Measurements from ENCODE around the gene MSL3B.
A peak's percentile ranks its signal among the peaks of the same experiment; 100 is the strongest.

The MSL3B gene

GRCh38 chr2:233856184-233856583 is 12.0 kb downstream of the MSL3B start:
- H3K36me3 ChIP-seq, result peaks cover 11% of the 10 kb centered on the region
- peaks cover 10% of the 10 kb centered on the region for H3F3A ChIP-seq (ENCODE audit: low read depth)
- Mint-ChIP-seq H3K9me3 (no peaks in the 10 kb centered on the region), H3K27ac (no peak overlapping the region), H3K27me3 (ENCODE audit: insufficient read depth, low read depth) (peaks cover 4% of the 10 kb centered on the region), H3K4me3 (peak overlapping the region; percentile 14), H3K4me1 (peaks cover 29% of the 10 kb centered on the region), H3K36me3 (peaks cover 11% of the 10 kb centered on the region)
- H2AFZ ChIP-seq (replicated peaks), result no peak overlapping the region
- H3K9ac ChIP-seq, result no peak overlapping the region
- no peak overlapping the region for H3K27ac ChIP-seq
- TF ChIP-seq CTCF (IDR thresholded peaks at IDR 0.05), result no peak
- no peak for TF ChIP-seq EZH2phosphoT487 (IDR thresholded peaks at IDR 0.05)
- no peak for TF ChIP-seq EZH2 (IDR thresholded peaks at IDR 0.05)
- peaks cover 26% of the 10 kb centered on the region for H4K20me1 ChIP-seq (ENCODE audit: low read depth)
- no peak overlapping the region for H3K4me3 ChIP-seq
- DNase-seq (ENCODE audit: low spot score), result peak; percentile 10
- H3K9me3 ChIP-seq (ENCODE audit: low read depth), result no peaks in the 10 kb centered on the region
- no peaks in the 10 kb centered on the region for H3K27me3 ChIP-seq
- no peak overlapping the region for H3K4me2 ChIP-seq
- H3K79me2 ChIP-seq (ENCODE audit: low read depth), result peaks cover 32% of the 10 kb centered on the region
- H3K4me1 ChIP-seq, result peaks cover 27% of the 10 kb centered on the region

- peaks cover 33% of the 10 kb centered on the region for H3K4me1 ChIP-seq
- H3K9me3 ChIP-seq (ENCODE audit: low read depth), result no peaks in the 10 kb centered on the region
- no peak overlapping the region for H3K27ac Mint-ChIP-seq
- H3K4me3 ChIP-seq, result peak overlapping the region; percentile 91
- H3K4me3 Mint-ChIP-seq, result peak overlapping the region; percentile 99
- peaks cover 29% of the 10 kb centered on the region for H3K4me1 Mint-ChIP-seq
- peaks cover 15% of the 10 kb centered on the region for H3K36me3 Mint-ChIP-seq
- H4K20me1 ChIP-seq (ENCODE audit: low read depth), result peaks cover 35% of the 10 kb centered on the region
- peaks cover 14% of the 10 kb centered on the region for H3K36me3 ChIP-seq
- no peak for TF ChIP-seq CTCF (IDR thresholded peaks at IDR 0.05)
- TF ChIP-seq EZH2phosphoT487 (IDR thresholded peaks at IDR 0.05), result no peak
- no peak for TF ChIP-seq EZH2 (IDR thresholded peaks at IDR 0.05)
- H3K79me2 ChIP-seq (ENCODE audit: low read depth), result peaks cover 40% of the 10 kb centered on the region
- H3K27me3 ChIP-seq, result no peaks in the 10 kb centered on the region
- H3K27ac ChIP-seq, result no peak overlapping the region
- no peak overlapping the region for H2AFZ ChIP-seq (replicated peaks)
- no peak for DNase-seq (ENCODE audit: low spot score)
- peak overlapping the region; percentile 81 for H3K4me2 ChIP-seq
- H3K9me3 Mint-ChIP-seq, result no peaks in the 10 kb centered on the region
- peaks cover 10% of the 10 kb centered on the region for H3F3A ChIP-seq (ENCODE audit: low read depth)
- no peak overlapping the region for H3K9ac ChIP-seq
- peaks cover 4% of the 10 kb centered on the region for H3K27me3 Mint-ChIP-seq (ENCODE audit: insufficient read depth, low read depth)
Observed at GRCh38 chr2:233855345-233855744, 12.8 kb downstream of the MSL3B start.

- H3K9me3 ChIP-seq (ENCODE audit: low read depth), result no peaks in the 10 kb centered on the region
- peak within 1 kb of the TSS; percentile 91 for H3K4me3 ChIP-seq
- peaks cover 14% of the 10 kb centered on the region for H3K36me3 ChIP-seq
- Mint-ChIP-seq H3K9me3 (no peaks in the 10 kb centered on the region), H3K4me3 (peak within 1 kb of the TSS; percentile 99), H3K27ac (peak within 1 kb of the TSS; percentile 98), H3K27me3 (ENCODE audit: insufficient read depth, low read depth) (peaks cover 4% of the 10 kb centered on the region), H3K36me3 (peaks cover 15% of the 10 kb centered on the region), H3K4me1 (peaks cover 29% of the 10 kb centered on the region)
- H3K79me2 ChIP-seq (ENCODE audit: low read depth), result peaks cover 49% of the 10 kb centered on the region
- peaks cover 44% of the 10 kb centered on the region for H4K20me1 ChIP-seq (ENCODE audit: low read depth)
- H3K4me2 ChIP-seq, result peak within 1 kb of the TSS; percentile 98
- DNase-seq (ENCODE audit: low spot score), result peak; percentile 97
- H3F3A ChIP-seq (ENCODE audit: low read depth), result peaks cover 10% of the 10 kb centered on the region
- peak within 1 kb of the TSS; percentile 82 for H3K9ac ChIP-seq
- no peak for TF ChIP-seq CTCF (IDR thresholded peaks at IDR 0.05)
- TF ChIP-seq EZH2 (IDR thresholded peaks at IDR 0.05), result no peak
- no peak for TF ChIP-seq EZH2phosphoT487 (IDR thresholded peaks at IDR 0.05)
- no peak within 1 kb of the TSS for H3K27ac ChIP-seq
- H3K4me1 ChIP-seq, result peaks cover 33% of the 10 kb centered on the region
- H2AFZ ChIP-seq (replicated peaks), result peak within 1 kb of the TSS; percentile 53
- H3K27me3 ChIP-seq, result no peaks in the 10 kb centered on the region
Observed at GRCh38 chr2:233854241-233854981, 13.8 kb downstream of the MSL3B start, which contains the start of gene HJURP. TSS of gene HJURP (minus strand) at chr2:233854535. CDS start at chr2:233854500, 35 bp downstream.

Data from neural progenitor cell (in vitro differentiated cells).